Urothelium cell line (cell line): ENCODE data around the gene CABP4.
"Not testable (repeated sequence)": the region's sequence is repeated elsewhere in the genome, so short reads cannot be mapped to it uniquely, and the experiment has no call there.

ENCODE experiments used
- DNase-seq: peaks from one replicate; pipeline ENCODE4 v3.0.0; 2011; ENCODE audit warnings: low spot score, mixed read lengths
- FAIRE-seq: peaks from 2 replicates; lab custom pipeline; 2011; peaks lifted over from hg19 to GRCh38; lab: Jason Lieb, UNC

CABP4 gene

GRCh38 chr11:67470337-67471002, 15.3 kb downstream of the CABP4 start:
- DNase-seq (no peak), FAIRE-seq (no peak)

GRCh38 chr11:67472882-67473281, 17.7 kb downstream of the CABP4 start:
- FAIRE-seq (no peak), DNase-seq (no peak)

- DNase-seq, FAIRE-seq: not testable (repeated sequence)
These were observed 21.5 kb downstream of the CABP4 start for GRCh38 chr11:67476692-67477091.

GRCh38 chr11:67477344-67478050, 22.3 kb downstream of the CABP4 start:
- not testable (repeated sequence) for FAIRE-seq, DNase-seq

GRCh38 chr11:67482275-67482826, 27.2 kb downstream of the CABP4 start:
- FAIRE-seq, result no peak

GRCh38 chr11:67482827-67483798, 28.0 kb downstream of the CABP4 start, which contains the start of gene AIP:
TSS of gene AIP (plus strand) at chr11:67483026. CDS start at chr11:67483159, 133 bp downstream.
- FAIRE-seq, result no peak
- peak; percentile 98 for DNase-seq

More at GRCh38 chr11:67482275-67482826, 27.2 kb downstream of the CABP4 start:
- peak; percentile 19 for DNase-seq

GRCh38 chr11:67483831-67484665, 28.9 kb downstream of the CABP4 start:
- FAIRE-seq, result no peak
- DNase-seq, result no peak

- no peak for DNase-seq
- no peak for FAIRE-seq
These were observed 29.7 kb downstream of the CABP4 start for GRCh38 chr11:67484847-67485311.

- not testable (repeated sequence) for DNase-seq, FAIRE-seq
These were observed 30.8 kb downstream of the CABP4 start for GRCh38 chr11:67485873-67486361.

GRCh38 chr11:67486481-67487195, 31.5 kb downstream of the CABP4 start:
- FAIRE-seq (no peak), DNase-seq (no peak)

GRCh38 chr11:67489203-67489884, 34.2 kb downstream of the CABP4 start:
- FAIRE-seq (no peak), DNase-seq (no peak)

GRCh38 chr11:67489885-67490726, 35.0 kb downstream of the CABP4 start:
- DNase-seq (no peak), FAIRE-seq (peak; percentile 40)

- DNase-seq, result no peak
- no peak for FAIRE-seq
These were observed 35.5 kb downstream of the CABP4 start for GRCh38 chr11:67490727-67491065.

- FAIRE-seq (no peak), DNase-seq (no peak)
These were observed 36.3 kb downstream of the CABP4 start for GRCh38 chr11:67491276-67492068.

GRCh38 chr11:67492069-67492727, 37.0 kb downstream of the CABP4 start:
- no peak for FAIRE-seq

More at GRCh38 chr11:67492069-67492727, 37.0 kb downstream of the CABP4 start:
- no peak for DNase-seq
